SK-N-MC (cell line): ENCODE results near the gene FAM168A.

Experiments
- EZH2 ChIP-seq: fragments of 200-600 bp; sonication (generic); IDR thresholded peaks from one replicate; pipeline ENCODE4 v1.6.1; 2017; ENCODE audit warnings: antibody characterized with exemption
- FOXP2 ChIP-seq: optimal IDR thresholded peaks from 2 replicates; pipeline ENCODE3; 2011; ENCODE audit warnings: mild to moderate bottlenecking, moderate library complexity; ENCODE audit not compliant: insufficient read depth; ENCODE audit errors: extremely low read length, control extremely low read depth
- POLR2AphosphoS5 ChIP-seq: IDR thresholded peaks from 2 replicates; pipeline ENCODE4 v1.6.1; 2012; ENCODE audit warnings: mild to moderate bottlenecking, low read depth, low read length, borderline replicate concordance

- no peak for TF ChIP-seq EZH2
- TF ChIP-seq POLR2AphosphoS5 = no peak
- no peak for TF ChIP-seq FOXP2
Observed at GRCh38 chr11:73528483-73529203, 69.3 kb downstream of the FAM168A start.
